GM12872 (cell line): ENCODE results near the gene EPS8L1.
A peak's percentile ranks its signal among the peaks of the same experiment; 100 is the strongest.

Source experiments
- TF ChIP-seq, protein P1 (sequence below): IDR thresholded peaks from 3 replicates; pipeline ENCODE4 v1.5.1; 2011; ENCODE audit warnings: low read depth, mild to moderate bottlenecking, low read length, moderate library complexity; ENCODE audit not compliant: insufficient read depth

EPS8L1 gene

DNA sequence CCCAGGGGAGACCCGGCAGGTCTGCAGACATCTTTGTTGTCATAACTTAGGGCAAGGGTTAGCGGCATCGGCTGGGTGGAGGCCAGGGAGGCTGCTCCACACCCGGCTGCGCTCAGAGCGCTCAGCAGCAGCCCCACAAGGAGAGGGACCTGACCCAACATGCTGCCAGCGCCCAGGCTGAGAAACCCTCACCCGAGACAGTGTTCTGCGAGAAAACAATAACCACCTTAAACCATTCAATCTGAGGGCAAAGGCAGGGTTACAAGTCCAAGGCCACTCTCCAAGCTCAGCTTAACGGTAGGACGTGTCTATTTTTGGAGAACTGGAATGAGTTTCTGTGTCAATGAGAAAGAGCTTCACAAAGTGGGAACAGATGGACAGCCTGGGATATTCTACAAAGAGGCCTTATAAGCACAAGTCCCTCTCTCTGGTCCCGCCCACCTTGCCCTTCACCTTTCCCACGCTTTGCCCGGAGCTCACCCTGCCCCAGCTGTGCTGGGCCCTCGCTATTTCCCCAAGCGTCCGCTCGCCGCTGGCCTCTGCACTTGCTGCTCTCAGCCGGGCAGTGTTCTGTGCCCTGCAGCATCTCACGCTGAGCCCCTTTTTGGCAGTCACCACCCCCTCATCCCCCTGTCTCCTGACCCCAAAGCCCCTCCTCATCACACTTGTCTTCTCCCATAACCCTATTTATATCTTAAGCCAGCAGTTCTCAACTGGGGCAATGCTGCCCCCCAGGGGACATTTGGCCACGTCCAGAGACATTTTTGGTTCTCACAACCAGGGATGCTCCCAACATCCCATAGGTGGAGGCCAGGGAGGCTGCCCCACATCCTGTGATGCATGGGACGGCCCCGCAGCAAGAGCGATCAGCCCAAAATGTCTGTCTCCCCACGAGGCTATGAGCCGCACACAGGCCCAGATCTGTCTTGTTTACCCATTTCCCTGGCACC lies 24.2 kb downstream of the EPS8L1 start:
- TF ChIP-seq, protein P1, sequence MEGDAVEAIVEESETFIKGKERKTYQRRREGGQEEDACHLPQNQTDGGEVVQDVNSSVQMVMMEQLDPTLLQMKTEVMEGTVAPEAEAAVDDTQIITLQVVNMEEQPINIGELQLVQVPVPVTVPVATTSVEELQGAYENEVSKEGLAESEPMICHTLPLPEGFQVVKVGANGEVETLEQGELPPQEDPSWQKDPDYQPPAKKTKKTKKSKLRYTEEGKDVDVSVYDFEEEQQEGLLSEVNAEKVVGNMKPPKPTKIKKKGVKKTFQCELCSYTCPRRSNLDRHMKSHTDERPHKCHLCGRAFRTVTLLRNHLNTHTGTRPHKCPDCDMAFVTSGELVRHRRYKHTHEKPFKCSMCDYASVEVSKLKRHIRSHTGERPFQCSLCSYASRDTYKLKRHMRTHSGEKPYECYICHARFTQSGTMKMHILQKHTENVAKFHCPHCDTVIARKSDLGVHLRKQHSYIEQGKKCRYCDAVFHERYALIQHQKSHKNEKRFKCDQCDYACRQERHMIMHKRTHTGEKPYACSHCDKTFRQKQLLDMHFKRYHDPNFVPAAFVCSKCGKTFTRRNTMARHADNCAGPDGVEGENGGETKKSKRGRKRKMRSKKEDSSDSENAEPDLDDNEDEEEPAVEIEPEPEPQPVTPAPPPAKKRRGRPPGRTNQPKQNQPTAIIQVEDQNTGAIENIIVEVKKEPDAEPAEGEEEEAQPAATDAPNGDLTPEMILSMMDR = 0 out of 3 replicates have a peak, but pooled peaks have one; percentile 7

DNA sequence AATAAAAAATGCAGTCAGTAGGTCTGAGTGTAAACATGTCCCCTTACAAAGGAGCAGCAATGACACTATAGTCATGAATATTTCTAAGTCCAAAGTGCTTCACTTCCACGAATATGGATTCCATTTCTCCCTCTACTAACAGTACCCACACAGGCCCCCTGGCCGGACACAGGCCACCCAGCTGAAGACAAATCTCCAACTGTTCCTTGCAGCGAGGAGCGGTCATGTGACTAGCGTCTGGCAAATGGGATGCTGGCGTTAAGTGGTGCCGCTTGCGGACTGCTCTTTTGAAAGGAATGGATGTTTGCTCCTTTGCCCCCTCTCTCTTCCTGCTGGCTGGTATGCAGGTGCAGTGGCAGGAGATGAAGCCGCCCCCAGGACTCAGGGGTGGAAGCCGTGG lies 25.6 kb downstream of the EPS8L1 start:
- TF ChIP-seq, protein P1 = no peak

DNA sequence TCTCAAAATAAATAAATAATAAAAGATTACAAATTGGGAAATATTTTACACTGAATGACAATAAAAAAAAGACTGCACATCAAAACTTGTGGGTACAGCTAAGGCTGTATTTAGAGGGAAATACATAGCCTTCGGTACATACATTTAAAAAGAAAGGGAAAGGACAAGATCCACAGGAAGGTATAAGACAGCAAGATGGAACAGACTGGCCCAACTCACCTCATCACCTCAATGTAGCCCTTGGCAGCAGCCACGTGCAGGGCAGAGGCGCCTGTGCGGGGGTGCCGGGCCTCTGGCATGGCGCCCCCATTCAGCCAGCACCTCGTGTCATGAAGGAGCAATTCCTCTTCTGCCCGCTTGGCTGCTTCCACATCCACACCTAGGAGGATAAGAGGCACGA lies 27.5 kb downstream of the EPS8L1 start:
- TF ChIP-seq, protein P1 = no peak

DNA sequence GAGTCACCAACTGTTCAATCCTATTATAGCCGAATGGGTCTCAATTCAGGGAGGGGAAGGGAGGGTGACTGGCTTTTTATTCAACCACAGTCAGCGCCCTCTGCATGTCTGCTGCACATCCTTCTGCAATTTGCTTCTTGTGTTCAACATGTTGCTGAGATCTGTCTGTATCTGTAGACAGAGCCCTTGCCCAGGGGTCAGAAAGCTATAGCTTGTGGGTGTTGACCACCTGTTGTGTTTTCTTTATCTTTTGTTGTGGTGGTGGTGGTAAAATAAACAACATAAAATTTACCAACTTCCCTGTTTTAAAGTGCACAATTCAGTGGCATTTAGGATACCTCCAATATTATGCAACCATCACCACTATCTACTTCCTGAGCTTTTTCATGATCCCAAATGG lies 29.6 kb downstream of the EPS8L1 start:
- TF ChIP-seq, protein P1 = no peak

DNA sequence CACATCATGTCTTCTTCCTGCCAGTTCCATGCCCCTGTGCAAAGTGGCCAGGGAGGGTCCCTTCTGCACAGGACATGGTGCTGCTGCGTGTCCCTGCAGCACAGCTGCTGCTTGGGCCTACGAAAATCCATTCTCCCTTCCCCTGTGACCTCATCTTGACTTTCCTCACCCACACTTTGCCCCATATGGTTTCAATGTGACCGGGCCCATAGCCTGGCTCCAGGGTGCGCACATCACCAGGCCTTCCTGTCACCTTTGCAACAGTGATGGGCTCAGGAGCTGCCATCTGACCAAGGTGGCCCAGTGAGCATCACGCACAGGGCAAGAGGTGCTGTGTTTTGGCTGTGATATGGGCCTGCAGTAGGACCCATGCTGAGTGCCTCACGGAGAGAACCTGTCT lies 30.9 kb downstream of the EPS8L1 start:
- TF ChIP-seq, protein P1 = no peak

DNA sequence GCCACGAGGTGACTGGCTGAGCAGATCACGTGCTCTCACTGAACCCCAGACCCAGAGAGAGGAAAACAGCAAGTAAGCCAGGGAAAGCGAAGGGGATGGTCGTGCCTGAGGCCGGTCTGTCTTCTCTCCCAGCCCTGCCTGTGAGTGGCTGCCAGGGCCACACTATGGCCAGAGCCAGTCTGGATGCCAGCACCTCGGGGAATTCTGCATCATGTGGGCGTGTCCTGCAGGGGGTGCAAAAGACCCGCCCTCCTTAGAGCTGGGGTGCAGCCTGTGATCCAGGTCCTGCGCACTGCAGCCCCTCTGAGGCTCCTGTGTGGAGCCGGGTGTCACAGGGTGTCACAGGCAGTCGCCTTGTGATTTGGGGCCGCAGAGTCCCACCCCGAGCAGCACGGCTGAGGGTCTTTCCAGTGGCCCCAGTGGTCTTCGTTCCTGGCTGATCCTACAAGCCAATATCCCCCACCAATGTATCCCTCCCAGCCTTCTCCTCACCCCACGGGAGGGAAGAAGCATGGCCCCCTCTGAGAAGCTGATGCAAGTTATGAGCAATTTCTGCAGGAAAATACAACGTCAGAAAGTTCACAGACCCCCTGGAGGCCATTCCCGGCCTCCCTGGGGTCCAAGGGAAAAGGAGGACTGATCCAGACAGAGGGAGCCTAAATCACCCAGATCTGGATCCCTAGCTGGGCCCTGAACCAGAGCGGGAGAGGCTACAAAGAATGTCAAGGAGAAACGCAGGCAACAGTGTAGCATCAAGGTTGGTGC lies 34.0 kb downstream of the EPS8L1 start:
- TF ChIP-seq, protein P1 = no peak

DNA sequence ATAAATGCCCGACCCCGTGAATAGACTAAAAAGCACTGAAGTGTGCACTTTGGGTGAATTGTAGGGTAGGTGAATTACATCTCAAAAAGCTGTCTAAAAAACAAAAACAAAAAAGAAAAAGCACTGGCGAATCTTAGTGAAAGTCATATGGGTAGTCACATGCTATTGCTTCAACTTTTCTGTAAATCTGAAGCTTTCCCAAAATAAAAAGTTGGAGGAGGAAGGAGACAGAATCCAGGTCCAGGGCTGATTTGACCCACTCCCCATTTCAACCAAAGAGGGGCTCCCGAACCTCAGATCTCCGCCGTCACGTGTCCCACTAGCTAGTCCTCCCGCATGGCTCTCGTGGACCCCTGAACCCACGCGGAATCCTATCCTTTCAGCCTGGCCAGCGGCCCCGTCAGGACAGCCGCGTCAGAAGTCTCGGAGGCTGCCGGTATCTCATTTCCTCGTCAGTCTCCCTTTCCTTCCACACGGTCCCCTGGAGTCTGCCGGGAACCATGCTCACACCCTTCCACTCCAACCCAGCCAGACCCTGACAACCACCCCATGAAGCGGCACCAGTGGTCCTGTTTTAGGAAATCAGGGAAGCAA lies 35.7 kb downstream of the EPS8L1 start:
- TF ChIP-seq, protein P1 = no peak
